ENCODE measurements around the gene SDK2. TPM values are rescaled to one million over a fixed set of nuclear protein-coding genes. Genes with fewer than 3 reads are reported as not detected.
"Not testable (repeated sequence)": the region's sequence is repeated elsewhere in the genome, so short reads cannot be mapped to it uniquely, and the experiment has no call there.

Gene SDK2
- total RNA-seq, 2 donors from 2014 or later = 1.5 to 5.6 TPM

GRCh38 chr17:73317513-73318426, 326.5 kb downstream of the SDK2 start:
- no peak overlapping the region for H3K27ac ChIP-seq
- peaks cover 0 to 15% of the 10 kb centered on the region in 2 donors for H3K4me1 ChIP-seq
- H3K27me3 ChIP-seq = no peaks in the 10 kb centered on the region
- H3K9me3 ChIP-seq = no peaks in the 10 kb centered on the region
- no peak for DNase-seq (ENCODE audit: low spot score)
- no peak overlapping the region for H3K4me3 ChIP-seq
- TF ChIP-seq, protein P1, sequence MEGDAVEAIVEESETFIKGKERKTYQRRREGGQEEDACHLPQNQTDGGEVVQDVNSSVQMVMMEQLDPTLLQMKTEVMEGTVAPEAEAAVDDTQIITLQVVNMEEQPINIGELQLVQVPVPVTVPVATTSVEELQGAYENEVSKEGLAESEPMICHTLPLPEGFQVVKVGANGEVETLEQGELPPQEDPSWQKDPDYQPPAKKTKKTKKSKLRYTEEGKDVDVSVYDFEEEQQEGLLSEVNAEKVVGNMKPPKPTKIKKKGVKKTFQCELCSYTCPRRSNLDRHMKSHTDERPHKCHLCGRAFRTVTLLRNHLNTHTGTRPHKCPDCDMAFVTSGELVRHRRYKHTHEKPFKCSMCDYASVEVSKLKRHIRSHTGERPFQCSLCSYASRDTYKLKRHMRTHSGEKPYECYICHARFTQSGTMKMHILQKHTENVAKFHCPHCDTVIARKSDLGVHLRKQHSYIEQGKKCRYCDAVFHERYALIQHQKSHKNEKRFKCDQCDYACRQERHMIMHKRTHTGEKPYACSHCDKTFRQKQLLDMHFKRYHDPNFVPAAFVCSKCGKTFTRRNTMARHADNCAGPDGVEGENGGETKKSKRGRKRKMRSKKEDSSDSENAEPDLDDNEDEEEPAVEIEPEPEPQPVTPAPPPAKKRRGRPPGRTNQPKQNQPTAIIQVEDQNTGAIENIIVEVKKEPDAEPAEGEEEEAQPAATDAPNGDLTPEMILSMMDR (IDR thresholded peaks at IDR 0.05) = no peak
- no peaks in the 10 kb centered on the region for H3K36me3 ChIP-seq

DNA sequence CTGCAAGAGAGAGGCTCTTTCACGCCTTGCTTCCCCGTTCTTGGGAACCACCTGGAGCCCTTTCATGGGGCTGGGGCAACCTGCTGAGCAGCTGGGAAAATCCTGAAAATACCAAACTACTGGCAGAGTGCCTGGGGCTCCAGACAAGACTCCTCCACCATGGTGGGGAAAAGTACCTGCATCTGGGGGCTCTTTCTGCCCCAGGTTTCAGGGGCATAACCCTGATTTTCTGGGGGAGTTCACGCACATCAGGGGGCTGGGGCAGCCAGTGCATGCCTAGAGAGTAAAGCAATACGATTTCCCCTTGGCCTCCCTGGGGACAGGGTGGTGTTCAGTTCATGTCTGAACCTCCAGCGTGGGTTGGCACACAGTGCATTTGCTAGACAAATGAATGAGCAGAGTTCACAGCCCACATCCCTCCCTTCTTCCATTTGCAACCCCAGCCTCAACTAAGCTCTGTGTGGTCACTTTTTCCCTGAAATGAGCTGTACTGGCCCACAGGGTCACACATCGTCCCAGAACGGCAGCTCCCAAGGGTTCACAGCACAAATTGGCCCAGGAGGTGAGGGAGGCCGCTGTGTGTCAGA, 327.2 kb downstream of the SDK2 start:
- H3K27ac ChIP-seq = no peak overlapping the region
- no peak for DNase-seq (ENCODE audit: low spot score)
- H3K36me3 ChIP-seq = no peaks in the 10 kb centered on the region
- no peaks in the 10 kb centered on the region for H3K9me3 ChIP-seq
- H3K4me3 ChIP-seq = no peak overlapping the region
- TF ChIP-seq, protein P1 (IDR thresholded peaks at IDR 0.05) = no peak
- peaks cover 0 to 21% of the 10 kb centered on the region in 2 donors for H3K4me1 ChIP-seq
- no peaks in the 10 kb centered on the region for H3K27me3 ChIP-seq

DNA sequence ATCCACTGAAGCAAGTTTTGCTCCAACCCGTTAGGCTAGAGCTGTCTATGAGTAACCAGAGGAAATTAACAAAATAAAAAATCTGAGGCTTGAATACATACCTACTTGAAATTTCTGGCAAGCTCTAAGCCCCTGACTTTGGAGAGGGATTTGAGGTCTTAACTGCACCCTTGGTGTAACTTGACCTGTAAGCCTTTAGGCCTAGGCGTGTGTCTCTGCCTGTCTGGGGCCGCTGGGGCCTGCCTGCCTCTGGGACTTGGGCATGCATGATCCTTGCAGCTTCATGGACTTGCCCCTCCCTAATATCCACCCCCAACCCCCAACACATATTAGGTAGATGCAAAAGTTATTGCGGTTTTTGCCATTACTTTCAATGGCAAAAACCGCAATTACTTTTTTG, 328.8 kb downstream of the SDK2 start:
- DNase-seq (ENCODE audit: low spot score) = no peak

GRCh38 chr17:73313526-73314127, 330.6 kb downstream of the SDK2 start:
- Histone ChIP-seq H3K27ac (no peak overlapping the region), H3K4me1 (peaks cover 0 to 39% of the 10 kb centered on the region in 2 donors), H3K27me3 (no peaks in the 10 kb centered on the region), H3K9me3 (no peaks in the 10 kb centered on the region), H3K36me3 (no peaks in the 10 kb centered on the region), H3K4me3 (no peak overlapping the region)
- TF ChIP-seq, protein P1 (IDR thresholded peaks at IDR 0.05) = no peak
- no peak for DNase-seq (ENCODE audit: low spot score)

More for the DNA sequence above, 328.8 kb downstream of the SDK2 start:
- Histone ChIP-seq H3K27me3 (no peaks in the 10 kb centered on the region), H3K27ac (no peak overlapping the region), H3K4me1 (peaks cover 0 to 21% of the 10 kb centered on the region in 2 donors), H3K4me3 (no peak overlapping the region), H3K9me3 (no peaks in the 10 kb centered on the region), H3K36me3 (no peaks in the 10 kb centered on the region)
- TF ChIP-seq, protein P1 (IDR thresholded peaks at IDR 0.05) = no peak

DNA sequence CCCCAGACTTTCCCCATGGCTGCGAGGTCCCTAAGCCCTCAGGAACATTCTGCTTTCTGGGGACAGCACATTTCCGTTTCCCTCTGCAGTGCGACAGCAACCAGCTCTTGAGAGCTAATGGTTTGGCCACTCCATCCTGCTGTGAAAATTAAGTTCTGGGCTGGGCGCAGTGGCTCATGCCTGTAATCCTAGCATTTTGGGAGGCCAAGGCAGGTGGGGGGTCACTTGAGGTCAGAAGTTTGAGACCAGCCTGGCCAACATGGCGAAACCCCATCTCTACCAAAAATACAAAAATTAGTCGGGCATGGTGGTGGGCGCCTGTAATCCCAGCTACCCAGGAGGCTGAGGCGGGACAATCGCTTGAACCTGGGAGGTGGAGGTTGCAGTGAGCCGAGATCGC, 331.4 kb downstream of the SDK2 start:
- H3K9me3 ChIP-seq; H3K4me3 ChIP-seq; H3K27me3 ChIP-seq; H3K36me3 ChIP-seq; DNase-seq (ENCODE audit: low spot score): not testable (repeated sequence)
- H3K4me1 ChIP-seq = peaks cover 0 to 44% of the 10 kb centered on the region in 2 donors
- H3K27ac ChIP-seq = peak overlapping the region; percentile 98 to 99

Measured in right atrium auricular region (tissue), 2 donors.